Measurements from ENCODE around the gene MYCBP.

DNA sequence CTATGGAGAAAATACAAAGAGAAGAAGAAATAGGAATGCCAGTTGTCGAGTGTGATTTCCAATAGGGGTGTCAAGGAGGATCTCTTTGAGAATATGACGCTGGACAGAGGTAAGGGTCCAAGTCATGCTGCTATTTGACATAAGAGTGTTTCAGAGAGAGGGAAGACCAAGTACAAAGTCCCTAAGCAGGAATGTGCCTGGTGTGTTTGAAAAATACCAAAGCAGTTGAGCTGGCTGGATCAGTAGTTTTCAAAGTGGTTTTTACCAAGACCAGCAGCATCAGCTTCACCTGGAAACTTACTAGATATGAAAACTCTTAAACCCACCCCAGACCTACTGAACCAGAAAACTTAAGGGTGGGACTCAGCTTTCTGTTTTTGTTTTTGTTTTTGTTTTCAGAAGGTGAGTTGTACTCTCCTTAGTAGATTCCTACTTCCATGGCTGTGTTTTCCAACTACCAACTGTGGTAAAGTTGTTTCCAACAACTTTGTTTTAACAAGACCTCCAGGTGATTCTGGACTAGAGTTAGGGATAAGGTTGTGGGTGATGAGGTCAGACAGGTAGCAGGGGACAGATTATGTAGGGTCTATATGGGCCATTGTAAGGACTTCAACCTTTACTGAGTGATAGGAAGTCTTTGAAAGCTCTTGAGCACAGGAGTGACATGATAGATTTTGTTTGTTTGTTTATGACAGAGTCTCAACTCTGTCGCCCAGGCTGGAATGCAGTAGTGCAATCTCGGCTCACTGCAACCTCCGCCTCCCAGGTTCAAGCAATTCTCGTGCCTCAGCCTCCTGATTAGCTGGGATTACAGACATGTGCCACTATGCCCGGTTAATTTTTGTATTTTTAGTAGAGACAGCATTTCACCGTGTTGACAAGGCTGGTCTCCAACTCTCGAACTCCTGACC, 15.5 kb upstream of the MYCBP start:
- TF ChIP-seq, protein P1, sequence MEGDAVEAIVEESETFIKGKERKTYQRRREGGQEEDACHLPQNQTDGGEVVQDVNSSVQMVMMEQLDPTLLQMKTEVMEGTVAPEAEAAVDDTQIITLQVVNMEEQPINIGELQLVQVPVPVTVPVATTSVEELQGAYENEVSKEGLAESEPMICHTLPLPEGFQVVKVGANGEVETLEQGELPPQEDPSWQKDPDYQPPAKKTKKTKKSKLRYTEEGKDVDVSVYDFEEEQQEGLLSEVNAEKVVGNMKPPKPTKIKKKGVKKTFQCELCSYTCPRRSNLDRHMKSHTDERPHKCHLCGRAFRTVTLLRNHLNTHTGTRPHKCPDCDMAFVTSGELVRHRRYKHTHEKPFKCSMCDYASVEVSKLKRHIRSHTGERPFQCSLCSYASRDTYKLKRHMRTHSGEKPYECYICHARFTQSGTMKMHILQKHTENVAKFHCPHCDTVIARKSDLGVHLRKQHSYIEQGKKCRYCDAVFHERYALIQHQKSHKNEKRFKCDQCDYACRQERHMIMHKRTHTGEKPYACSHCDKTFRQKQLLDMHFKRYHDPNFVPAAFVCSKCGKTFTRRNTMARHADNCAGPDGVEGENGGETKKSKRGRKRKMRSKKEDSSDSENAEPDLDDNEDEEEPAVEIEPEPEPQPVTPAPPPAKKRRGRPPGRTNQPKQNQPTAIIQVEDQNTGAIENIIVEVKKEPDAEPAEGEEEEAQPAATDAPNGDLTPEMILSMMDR (IDR thresholded peaks at IDR 0.05): no peak
- TF ChIP-seq POLR2A (IDR thresholded peaks at IDR 0.05): no peak
